HepG2 (cell line): ENCODE data around the gene TUFM. TPM values are rescaled to one million over a fixed set of nuclear protein-coding genes. Genes with fewer than 3 reads are reported as not detected.
A peak's percentile ranks its signal among the peaks of the same experiment; 100 is the strongest.

Experiments used
- CBFB ChIP-seq: sonication (generic); formaldehyde crosslinking; IDR thresholded peaks from 2 replicates; pipeline ENCODE4 v1.4.0; 2020; ENCODE audit warnings: missing genetic modification reagents
- DPF2 ChIP-seq: sonication (generic); formaldehyde crosslinking; IDR thresholded peaks from 2 replicates; pipeline ENCODE4 v1.4.0; 2020; ENCODE audit warnings: mild to moderate bottlenecking, low read depth, missing genetic modification reagents, borderline replicate concordance
- EEA1 ChIP-seq: sonication (generic); formaldehyde crosslinking; IDR thresholded peaks from 2 replicates; pipeline ENCODE4 v1.5.1; 2020; ENCODE audit warnings: mild to moderate bottlenecking, missing genetic modification reagents, borderline replicate concordance
- ETV5 ChIP-seq: IDR thresholded peaks from 2 replicates; pipeline ENCODE4 v1.6.1; 2018; ENCODE audit warnings: missing biosample characterization, missing genetic modification reagents, inconsistent platforms, borderline replicate concordance
- FLYWCH1 ChIP-seq: sonication (generic); formaldehyde crosslinking; IDR thresholded peaks from 2 replicates; pipeline ENCODE4 v1.8.1; 2023; ENCODE audit warnings: mild to moderate bottlenecking, missing genetic modification reagents
- GRHL1 ChIP-seq: sonication (generic); formaldehyde crosslinking; conservative IDR thresholded peaks from 2 replicates; pipeline ENCODE4 v1.8.0; 2022; ENCODE audit warnings: missing genetic modification reagents
- HCFC1 ChIP-seq: fragments of 150-350 bp; IDR thresholded peaks from 2 replicates; pipeline ENCODE4 v1.6.1; 2014; ENCODE audit warnings: low read depth, low read length
- HMG20A ChIP-seq: IDR thresholded peaks from 2 replicates; pipeline ENCODE4 v1.6.1; 2016; ENCODE audit warnings: borderline replicate concordance
- ISL2 ChIP-seq: sonication (generic); formaldehyde crosslinking; IDR thresholded peaks from 2 replicates; pipeline ENCODE4 v1.5.0; 2020; ENCODE audit warnings: missing genetic modification reagents
- MYNN ChIP-seq: sonication (generic); formaldehyde crosslinking; IDR thresholded peaks from 2 replicates; pipeline ENCODE4 v1.4.0; 2020; ENCODE audit warnings: mild to moderate bottlenecking, low read depth, missing genetic modification reagents
- ONECUT2 ChIP-seq: sonication (generic); formaldehyde crosslinking; IDR thresholded peaks from 2 replicates; pipeline ENCODE4 v1.4.0; 2020; ENCODE audit warnings: missing genetic modification reagents
- POLR2AphosphoS2 ChIP-seq: IDR thresholded peaks from 2 replicates; pipeline ENCODE4 v1.6.1; 2011; ENCODE audit warnings: low read depth, low read length, improper control_type of control experiment
- POLR2G ChIP-seq: fragments of 200-400 bp; formaldehyde crosslinking; IDR thresholded peaks from 2 replicates; pipeline ENCODE4 v1.6.1; 2018; ENCODE audit warnings: mild to moderate bottlenecking, low read depth, low read length, moderate library complexity
- SP4 ChIP-seq: sonication (generic); formaldehyde crosslinking; IDR thresholded peaks from 2 replicates; pipeline ENCODE4 v1.8.1; 2023; ENCODE audit warnings: mild to moderate bottlenecking, missing genetic modification reagents
- SSRP1 ChIP-seq: IDR thresholded peaks from 2 replicates; pipeline ENCODE4 v1.6.1; 2016; ENCODE audit warnings: control low read depth
- ZBTB1 ChIP-seq: sonication (generic); formaldehyde crosslinking; IDR thresholded peaks from 2 replicates; pipeline ENCODE4 v1.4.0; 2020; ENCODE audit warnings: missing genetic modification reagents, borderline replicate concordance
- ZNF225 ChIP-seq: sonication (generic); formaldehyde crosslinking; IDR thresholded peaks from 2 replicates; pipeline ENCODE4 v1.4.0; 2020; ENCODE audit warnings: mild to moderate bottlenecking, missing genetic modification reagents
- ZNF235 ChIP-seq: sonication (generic); formaldehyde crosslinking; IDR thresholded peaks from 2 replicates; pipeline ENCODE4 v1.8.1; 2023; ENCODE audit warnings: mild to moderate bottlenecking, missing genetic modification reagents, borderline replicate concordance
- ZNF260 ChIP-seq: sonication (generic); formaldehyde crosslinking; IDR thresholded peaks from 2 replicates; pipeline ENCODE4 v1.4.0; 2020; ENCODE audit warnings: missing genetic modification reagents, low read depth, mild to moderate bottlenecking, borderline replicate concordance
- ZNF274 ChIP-seq: sonication (generic); formaldehyde crosslinking; IDR thresholded peaks from 2 replicates; pipeline ENCODE4 v1.5.1; 2020; ENCODE audit warnings: mild to moderate bottlenecking, missing genetic modification reagents
- ZNF362 ChIP-seq: sonication (generic); formaldehyde crosslinking; IDR thresholded peaks from 2 replicates; pipeline ENCODE4 v1.4.0; 2020; ENCODE audit warnings: missing genetic modification reagents, mild to moderate bottlenecking, borderline replicate concordance
- ZNF597 ChIP-seq: sonication (generic); formaldehyde crosslinking; IDR thresholded peaks from 2 replicates; pipeline ENCODE4 v1.5.0; 2020; ENCODE audit warnings: missing genetic modification reagents
- ZSCAN31 ChIP-seq: sonication (generic); formaldehyde crosslinking; IDR thresholded peaks from 2 replicates; pipeline ENCODE4 v1.5.0; 2020; ENCODE audit warnings: low read depth, mild to moderate bottlenecking, missing genetic modification reagents
- ZXDC ChIP-seq: sonication (generic); formaldehyde crosslinking; IDR thresholded peaks from 2 replicates; pipeline ENCODE4 v1.5.0; 2020; ENCODE audit warnings: mild to moderate bottlenecking, missing genetic modification reagents
- polyA plus RNA-seq, 8 experiments: library from polyadenylated mRNA; depleted of rRNA in 3 of 8; stranded (reverse) in 7 of 8; unstranded in 1 of 8; fragments of >200 nt; fragmentation: Illumina TruSeq in 4 of 8; extraction: Trizol in 4 of 8; gene quantifications; 2 replicates each; pipeline versions ENCODE4 v1.2.1 to v1.2.3, GENCODE V29; 2011 to 2016; ENCODE audit warnings: low read depth in 4 of 8, missing spikeins in 1 of 8, mixed read lengths in 1 of 8; ENCODE audit not compliant: insufficient read depth in 1 of 8
- total RNA-seq, 5 experiments: library from RNA; depleted of rRNA; stranded (reverse); fragments of >200 nt; fragmentation: Illumina TruSeq; extraction: Trizol; gene quantifications; 2 replicates each; pipeline ENCODE4 v1.2.3, GENCODE V29; 2016; ENCODE audit warnings: low read depth in 1 of 5

The TUFM gene
- total and polyA plus RNA-seq, 2 of the 13 experiments (the other 11 are each of a cell fraction or from before 2014, with no cell fraction given): 206 to 298 TPM

GRCh38 chr16:28823873-28824716 is 22.1 kb downstream of the TUFM start (continued):
- TF ChIP-seq ZNF597 (CRISPR knock-in tag) (no peak), ZNF274 (CRISPR knock-in tag) (no peak), ZNF225 (peak; percentile 40; the same call in 1 of the 2 replicates), ONECUT2 (CRISPR knock-in tag) (no peak), ZNF260 (CRISPR knock-in tag) (no peak), SSRP1 (CRISPR knock-in tag) (peak; percentile 76), ISL2 (peak; percentile 67), ZNF362 (CRISPR knock-in tag) (no peak; the same call in 1 of the 2 replicates), SP4 (peak; percentile 71; the same call in 1 of the 2 replicates), DPF2 (CRISPR knock-in tag) (no peak), MYNN (CRISPR knock-in tag) (0 out of 2 replicates have a peak, but pooled peaks have one; percentile 32), POLR2AphosphoS2 (no peak), ETV5 (CRISPR knock-in tag) (peak; percentile 67; the same call in 1 of the 2 replicates), EEA1 (CRISPR knock-in tag) (peak; percentile 53; the same call in 1 of the 2 replicates), GRHL1 (CRISPR knock-in tag) (no peak), ZBTB1 (no peak), ZSCAN31 (peak; percentile 83), CBFB (no peak; the same call in 1 of the 2 replicates), ZNF235 (CRISPR knock-in tag) (0 out of 2 replicates have a peak, but pooled peaks have one; percentile 54), FLYWCH1 (no peak), ZXDC (CRISPR knock-in tag) (no peak), HCFC1 (peak; percentile 23; the same call in 1 of the 2 replicates), HMG20A (no peak), POLR2G (peak; percentile 65)
